T-helper 1 cell (primary cell): ENCODE measurements around the gene KAT6B.

ENCODE experiments used
- DNase-seq, 5 donors: peaks; one replicate each; pipeline ENCODE4 v3.0.0-alpha.2; 2012 to 2020

Gene KAT6B

DNA sequence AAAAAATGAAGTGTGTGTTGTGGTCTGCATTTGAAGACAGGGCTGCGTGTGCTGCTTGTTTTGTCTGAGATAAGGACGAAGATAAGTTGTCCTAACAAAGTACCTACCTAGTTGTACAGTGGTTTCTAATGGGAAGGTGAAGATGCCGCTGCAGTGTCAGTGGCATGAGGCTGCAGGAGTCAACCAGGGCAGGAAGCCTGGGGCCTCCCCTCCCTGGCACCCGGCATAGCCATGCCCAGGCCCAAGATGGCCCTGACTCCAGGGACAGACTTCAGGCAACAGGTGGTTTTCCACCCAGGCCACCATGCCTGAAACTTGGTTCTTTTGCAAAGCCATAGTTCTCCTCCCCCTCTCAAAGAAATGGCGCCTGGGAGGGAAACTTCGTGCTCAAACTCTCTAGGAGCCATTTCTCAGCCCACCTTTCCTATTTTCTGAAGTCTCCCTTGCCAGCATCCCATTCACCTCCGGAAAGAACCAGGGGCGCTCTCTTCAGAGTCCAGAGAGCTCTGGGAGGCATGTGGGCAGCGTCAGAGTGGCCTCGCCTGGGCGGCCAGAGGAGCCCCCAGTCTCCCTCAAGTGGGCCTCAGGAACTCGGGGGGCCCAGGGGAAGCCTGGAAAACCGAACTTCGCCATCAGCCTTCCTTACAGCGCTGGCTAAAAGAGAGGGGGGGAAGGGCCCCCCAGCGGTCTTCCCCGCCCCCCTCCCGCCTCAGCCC, 2.1 kb upstream of the KAT6B start:
- peak in 2 of 5 donors; percentile 1 to 29 for DNase-seq

DNA sequence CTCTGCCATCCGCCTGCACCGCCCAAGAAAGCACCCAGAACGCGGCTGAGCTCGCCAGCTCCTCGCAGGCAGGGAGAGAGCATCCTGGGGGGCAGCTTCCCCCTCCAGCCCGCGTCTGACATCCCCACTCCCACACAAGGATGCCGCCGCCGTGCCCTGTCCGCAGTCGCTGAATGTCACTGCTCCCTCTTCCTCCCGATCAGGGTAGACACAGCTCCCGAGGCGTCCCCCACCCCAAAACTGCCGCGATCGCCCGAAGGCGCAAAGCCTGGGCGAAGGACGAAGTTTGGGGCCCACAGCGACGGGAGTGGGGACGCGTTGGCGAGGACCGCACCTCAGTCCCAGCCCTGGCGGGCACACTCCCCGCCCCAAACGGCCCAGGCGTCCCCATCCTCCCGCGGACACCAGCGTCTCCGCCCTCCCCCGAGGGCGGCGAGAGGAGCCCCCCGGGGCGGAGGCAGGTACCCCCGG, 1.5 kb upstream of the KAT6B start:
- peak in 3 of 5 donors; percentile 22 to 47 (median 44) for DNase-seq

DNA sequence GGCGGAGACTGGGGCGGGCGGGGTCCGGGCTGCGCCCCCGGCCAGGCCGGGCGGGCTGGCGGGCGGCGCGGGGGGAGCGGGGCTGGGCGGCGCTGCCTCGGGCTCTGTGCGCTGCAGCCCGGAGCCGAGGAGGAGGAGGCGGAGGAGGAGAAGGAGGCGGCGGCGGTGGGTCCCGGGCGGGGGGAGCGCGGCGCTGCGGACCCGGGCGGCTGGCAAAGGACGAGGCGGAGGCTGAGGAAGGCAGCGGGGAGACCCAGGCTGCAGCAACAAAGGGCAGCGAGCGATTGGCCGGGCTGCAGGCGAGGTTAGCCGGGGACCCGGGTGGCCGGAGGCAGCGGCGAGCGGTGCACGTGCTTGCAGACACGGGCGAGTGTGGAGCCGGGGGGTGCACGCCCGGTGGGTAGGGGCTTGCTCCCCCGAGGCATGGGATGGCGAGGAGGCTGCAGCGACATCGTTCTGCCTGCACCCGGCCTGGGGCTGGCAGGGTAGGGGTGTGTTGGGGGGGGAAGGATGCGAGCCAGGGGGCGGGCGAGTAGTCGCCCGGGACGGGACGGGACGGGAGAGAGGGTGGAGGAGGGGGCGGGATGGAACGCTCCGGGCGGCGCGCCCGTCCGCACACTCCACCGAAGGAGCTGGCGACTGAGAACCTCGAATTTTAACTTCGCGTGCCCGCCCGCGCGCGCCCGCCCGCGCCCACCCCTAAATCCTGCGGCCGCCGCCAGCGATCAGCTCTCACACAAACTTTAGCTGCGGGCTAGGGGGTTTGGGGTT, 844 bp upstream of the KAT6B start:
- peak in 3 of 5 donors; percentile 39 to 63 (median 56) for DNase-seq

DNA sequence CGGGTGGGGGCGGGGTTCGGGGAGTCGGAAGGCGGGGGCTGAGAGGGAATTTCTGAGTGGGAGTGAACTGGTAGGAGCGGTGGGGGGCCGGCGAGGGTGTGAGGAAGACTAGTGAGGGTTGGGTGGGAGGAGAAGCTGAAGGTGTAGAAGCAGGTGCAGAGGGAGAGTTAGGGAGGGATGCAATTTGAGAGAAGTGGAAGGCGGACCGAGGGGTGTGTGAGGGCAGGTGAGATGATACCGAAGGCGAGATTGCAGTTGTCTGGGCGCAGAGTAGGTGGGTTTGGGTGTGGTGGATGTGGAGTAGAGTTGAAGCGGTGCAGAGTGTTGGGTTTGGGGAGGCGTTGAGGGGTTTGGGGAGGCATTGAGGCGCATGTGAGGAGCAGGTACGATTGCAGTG, 643 bp downstream of the KAT6B start:
- DNase-seq = no peak

DNA sequence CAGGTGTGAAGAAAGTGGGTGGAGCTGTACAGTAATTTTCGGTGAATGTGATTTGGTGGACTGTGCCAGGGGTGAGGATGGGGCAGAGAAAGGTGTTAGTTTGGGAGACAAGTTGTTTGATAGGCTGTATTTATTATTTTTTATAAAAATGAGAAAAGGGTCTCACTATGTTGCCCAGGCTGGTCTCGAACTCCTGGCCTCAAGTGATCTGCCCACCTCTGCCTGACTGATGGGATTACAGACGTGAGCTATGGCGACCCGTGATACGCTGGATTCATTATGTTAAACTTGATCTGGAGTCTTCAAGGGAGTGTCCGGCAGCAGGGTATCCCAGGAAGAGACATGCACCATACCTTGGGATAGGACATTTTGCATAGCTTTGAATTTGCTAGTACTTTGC, 1.3 kb downstream of the KAT6B start:
- no peak for DNase-seq

DNA sequence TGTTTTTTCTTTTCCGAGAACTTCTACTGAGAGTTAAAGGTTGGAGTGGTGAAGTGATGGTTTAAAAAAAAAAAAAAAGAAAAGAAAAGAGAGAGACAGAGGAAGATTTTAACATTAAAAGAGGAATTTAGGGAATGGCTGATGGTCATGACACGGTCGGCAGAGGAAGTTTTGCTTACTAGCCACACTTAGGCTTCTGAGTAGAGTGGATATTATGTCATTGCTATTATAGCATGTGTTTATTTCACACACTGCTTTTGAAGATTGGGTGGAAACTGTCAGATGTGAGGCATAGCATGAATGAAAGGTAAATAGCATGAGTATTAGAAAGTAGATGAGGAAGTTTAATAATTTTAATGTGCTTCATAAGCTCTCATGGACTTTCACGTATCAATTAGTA, 2.5 kb downstream of the KAT6B start:
- no peak for DNase-seq

DNA sequence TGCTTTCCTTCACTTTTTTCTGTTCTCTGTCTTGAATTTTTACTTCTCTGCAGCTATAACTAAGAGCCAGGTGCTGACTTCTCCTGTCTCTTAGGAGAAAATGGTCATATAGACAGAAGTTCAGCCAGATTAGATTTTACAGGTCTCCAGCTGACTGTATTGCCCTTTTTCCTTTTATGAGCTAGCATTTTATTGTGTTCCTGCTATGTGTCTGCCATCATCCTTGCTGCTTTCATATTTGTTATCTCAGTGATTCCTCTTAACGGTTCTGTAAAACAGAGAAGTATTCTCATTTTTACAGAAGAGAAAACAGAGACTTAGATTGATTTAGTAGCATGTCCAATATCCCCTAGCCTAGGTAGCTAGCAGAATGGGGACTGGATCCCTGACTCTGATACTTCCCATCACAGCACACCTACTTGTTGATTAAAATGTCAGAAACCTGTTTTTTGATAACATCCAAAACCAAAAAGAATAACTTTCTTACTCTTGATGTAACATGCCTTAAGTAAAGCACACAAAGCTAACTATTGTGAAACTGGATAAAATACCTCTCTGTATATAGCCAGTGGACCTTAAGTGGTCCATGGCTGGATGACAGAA, 5.2 kb downstream of the KAT6B start:
- no peak for DNase-seq

DNA sequence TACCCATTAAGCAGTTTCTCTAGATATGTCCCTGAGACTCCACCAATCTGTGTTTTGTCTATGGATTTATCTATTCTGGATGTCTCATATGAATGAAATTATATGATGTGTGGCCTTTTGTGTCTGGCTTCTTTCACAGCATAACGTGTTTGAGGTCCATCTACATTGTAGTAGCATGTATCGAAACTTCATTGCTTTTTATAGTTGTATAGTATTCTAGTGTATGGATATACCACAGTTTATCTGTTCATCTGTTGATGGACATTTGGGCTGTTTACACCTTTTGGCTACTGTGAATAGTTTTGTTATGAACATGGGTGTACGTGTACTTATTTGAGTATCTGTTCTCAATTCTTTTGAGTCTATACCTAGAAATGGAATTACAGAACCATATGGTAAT, 9.6 kb downstream of the KAT6B start:
- no peak for DNase-seq

DNA sequence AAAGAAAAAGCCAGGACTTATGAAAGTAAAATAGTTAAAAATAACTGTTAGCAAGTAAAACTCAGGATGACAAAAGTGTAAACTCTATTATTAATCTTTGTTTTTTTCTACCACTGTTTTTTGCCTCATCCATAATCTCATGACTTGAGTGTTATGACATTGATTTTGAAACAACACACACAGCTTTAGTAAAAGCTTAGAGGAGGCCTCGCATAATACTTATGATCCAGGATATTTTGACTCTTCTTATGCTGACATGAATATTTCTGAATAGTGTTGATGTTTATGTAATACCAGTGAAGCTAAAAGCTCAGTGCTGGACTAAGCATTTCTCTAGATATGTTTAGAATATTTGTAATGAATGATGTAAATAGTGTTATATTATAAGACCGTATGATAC, 10.5 kb downstream of the KAT6B start:
- no peak for DNase-seq

DNA sequence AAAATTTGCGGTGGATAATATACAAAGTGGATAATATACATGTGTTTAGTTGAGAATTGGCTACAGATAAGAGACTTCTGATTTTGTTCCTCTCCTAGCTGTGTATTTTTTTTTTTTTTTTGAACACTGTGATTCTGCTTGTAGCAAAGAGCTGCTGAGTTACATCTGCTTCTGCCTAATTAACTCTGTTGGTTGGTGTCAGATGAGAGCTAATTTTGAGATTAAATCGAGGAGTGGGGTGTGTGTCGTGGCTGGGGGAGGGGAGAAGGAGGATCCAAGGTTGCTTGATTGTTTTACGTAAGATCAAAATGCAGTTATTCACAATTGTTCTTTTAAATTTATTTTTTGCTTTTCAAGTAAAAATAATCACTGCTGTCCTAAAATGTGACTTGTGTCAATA, 11.3 kb downstream of the KAT6B start:
- DNase-seq = no peak

DNA sequence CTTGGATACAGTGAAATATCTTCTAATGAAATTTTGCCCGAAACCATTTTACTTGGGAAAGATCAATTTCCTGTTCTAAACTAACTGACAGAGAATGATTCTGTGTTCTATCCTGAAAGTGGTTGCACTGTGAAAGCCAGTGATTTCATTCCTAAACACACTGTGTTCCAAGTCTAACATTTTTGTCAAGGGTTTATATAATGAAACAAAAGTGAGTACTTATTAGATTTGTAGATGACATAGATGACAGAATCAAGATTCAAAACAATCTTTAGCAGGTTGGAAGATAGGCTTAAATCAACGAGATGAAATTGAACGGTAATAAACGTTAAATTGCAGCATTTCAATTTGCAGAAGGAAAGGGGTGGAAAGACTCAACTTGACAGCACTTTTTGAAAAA, 13.3 kb downstream of the KAT6B start:
- no peak for DNase-seq

DNA sequence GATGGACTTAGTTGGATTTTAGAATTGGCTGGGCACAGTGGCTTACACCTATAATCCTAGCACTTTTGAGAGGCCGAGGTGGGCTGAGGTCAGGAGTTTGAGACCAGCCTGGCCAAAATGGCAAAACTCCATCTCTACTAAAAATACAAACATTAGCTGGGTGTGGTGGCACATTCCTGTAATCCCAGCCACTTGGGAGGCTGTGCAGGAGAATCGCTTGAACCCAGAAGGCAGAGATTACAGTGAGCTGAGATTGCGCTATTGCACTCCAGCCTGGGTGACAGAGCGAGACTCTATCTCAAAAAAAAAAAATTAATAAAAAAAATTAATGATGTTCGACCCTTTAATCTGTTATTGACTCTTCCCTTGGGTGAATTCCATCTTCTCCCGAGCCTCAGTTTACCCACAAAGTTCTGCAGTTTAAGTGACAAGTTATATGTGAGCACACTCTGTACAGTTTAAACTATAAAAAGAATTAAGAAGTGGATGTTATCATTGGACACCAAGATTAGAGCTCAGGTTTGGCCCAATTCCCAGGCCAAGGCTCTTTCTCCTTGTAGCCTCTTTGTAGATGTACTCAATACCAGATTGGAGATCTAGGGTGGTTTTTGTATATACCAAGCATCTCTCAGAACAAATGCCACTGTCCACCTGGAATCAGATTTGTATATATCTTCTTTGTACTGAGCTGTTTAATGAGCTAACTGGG, 15.0 kb downstream of the KAT6B start:
- no peak for DNase-seq

DNA sequence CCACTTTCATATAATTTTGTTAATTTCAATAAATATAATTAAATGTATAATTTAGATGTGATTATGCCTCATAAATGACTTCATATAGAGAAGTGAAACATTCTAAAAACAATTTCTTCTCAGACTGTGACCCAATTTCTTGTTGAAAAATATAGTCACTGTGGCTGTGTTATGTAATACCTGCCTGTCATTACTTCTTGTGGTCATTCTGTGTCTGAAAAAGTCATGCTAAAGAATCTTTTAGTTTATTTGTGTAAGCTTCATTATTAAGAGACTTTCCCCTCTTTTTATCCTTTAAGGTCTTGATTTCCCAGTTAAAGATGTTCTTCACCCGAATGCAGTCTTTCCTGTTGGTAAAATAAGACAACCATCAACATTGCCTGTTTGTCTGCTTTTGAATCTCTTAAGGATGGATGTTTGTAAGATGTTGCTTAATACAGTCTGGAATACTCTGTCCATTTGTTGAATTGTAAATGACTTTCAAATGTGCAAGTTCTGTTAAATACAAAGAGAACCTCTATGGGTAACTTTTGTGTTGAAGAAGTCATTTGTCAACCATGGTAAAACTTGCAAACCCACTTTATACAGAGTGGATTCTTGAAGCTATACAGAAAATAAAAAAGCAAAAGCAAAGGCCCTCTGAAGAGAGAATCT, 16.0 kb downstream of the KAT6B start:
- no peak for DNase-seq

DNA sequence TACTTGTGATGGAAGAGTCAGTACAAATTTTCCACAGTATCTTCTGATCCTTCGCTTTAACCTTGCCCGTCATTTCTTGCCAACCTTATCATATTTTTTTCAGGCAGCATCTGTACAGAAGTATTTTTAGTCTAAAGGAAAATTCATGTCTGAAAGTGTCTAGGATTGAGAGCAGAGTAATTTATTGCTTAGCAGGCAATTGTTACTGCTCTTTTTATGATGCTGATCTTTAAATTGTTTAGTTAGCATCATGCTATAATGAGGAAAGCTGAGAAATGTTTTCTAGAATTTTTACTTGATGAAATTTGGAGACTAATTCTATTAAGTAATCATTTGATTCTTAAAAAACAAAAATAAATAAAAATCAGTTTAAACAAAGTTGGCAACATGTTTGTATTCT, 20.6 kb downstream of the KAT6B start:
- no peak for DNase-seq

DNA sequence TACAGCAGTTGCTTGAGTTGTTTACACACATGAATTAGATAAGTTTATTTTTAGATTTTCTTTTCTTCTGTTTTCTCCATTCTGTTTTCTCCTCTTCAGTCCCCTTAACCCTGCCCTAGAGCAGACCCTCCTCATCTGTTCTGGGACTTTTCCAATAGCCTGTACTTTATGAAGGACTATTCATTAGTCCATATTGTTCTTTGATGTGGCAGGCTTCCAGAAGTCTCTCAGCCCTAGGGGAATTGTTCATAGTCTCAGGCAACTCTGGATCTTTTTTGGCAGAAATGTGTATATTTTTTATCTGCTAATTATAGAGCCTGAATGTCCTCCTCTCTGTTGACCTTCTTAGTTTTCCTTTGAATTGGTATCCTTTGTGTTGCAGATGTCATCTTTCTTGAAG, 25.4 kb downstream of the KAT6B start:
- no peak for DNase-seq

DNA sequence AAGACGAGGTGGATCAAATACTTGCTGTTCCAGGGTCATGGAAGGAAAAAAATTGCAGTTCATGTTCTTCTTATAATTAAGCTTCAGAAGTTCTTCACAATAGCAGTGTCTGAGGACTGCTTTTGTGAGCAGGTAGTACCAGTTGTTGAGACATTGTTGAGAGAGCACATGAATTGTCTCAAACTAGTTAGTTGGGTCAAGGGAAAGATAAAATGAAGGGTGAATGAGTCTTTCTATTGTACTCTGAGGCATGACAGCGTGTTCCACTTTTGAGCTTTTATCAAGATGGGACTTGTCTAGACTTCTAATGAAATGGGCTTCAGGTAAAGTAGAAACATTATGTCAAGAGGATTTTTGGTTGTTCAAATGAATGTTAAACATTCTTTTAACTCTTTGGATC, 26.0 kb downstream of the KAT6B start:
- no peak for DNase-seq

DNA sequence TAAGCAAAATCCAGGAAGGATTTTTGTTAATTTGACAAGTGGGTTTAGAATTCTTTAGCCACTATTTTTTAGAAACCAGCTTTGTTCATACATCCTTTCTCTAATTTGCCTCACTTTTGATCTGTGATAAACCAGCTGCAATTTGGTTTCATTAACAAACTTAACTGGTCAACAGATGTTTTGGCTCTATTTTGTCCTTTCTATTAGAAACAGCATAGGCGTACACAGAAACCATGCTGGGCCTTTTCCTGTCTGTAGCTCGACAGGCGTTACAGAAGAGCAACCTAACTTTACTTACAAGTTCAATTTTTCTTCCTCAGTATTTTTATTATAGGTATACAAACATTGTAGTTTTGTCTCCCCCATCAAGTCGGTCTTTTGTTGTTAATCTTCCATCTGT, 28.2 kb downstream of the KAT6B start:
- DNase-seq = no peak

DNA sequence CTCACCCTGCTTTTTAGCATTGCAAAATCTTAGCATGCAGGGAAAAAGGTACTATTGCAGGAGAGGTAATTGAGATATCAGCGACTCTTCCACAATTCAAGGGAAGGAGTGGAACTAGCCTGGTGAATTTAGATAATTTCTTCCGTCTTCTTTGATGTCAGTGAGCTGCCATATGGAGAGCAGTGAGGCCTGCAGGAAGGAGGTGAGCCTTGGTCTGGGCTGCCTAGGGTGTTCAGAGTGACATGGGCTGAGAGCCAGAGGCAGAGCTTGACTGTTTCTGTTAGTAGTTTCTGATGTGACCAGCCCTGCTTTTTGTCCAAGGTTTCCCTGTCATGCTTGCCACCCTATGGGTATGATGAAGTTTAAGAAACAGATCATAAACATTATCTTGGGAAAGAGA, 28.6 kb downstream of the KAT6B start:
- no peak for DNase-seq

DNA sequence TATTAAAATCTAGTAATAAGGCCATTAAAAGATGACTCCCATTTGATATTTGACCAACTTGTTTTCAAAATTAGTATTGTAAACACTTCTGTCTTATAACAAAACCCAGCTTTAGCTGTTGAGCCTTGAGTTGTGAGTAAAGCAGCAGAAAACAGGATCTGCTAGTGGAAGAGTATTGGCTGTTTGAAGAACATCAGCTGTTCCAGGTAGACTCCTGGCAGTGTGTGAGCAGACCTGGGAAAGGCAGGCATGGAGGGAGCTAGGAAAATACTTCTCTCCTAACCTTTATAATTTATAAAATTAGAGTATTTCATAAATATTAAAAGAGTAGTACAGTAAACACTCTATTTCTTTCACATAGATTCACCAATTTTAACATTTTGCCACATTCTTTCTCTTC, 29.0 kb downstream of the KAT6B start:
- no peak for DNase-seq

DNA sequence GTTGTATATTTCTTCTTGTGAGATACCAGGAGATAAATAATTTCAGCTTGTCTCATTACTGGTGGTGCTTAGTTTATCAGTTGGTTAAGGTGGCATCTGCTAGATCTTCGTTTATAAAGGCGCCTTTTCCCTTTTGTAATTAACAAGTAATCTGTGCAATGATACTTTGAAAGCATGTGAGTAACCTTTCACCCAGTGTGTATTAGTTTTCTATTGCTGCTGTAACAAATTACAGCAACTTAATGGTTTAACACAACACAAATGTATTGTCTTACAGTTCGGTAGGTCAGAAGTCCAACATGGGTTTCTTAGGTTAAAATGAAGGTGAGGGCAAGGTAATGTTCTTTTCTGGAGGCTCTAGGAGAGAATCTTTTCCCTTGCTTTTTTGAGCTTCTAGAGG, 30.5 kb downstream of the KAT6B start:
- DNase-seq = no peak

DNA sequence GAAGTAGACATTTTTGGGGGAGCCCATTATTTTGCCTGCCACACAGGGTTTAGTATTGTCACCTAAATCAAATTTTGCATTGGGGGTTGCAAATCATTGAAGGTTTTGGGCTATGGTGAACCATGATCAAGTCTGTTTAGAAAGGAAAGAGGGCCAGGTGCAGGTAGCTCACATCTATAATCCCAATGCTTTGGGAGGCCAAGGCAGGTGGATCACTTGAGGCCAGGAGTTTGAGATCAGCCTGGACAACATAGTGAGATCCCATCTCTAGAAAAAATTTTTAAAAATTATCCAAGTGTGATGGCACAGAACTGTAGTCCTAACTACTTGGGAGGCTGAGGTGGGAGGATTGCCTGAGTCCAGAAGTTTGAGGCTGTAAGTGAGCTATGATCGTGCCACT, 31.2 kb downstream of the KAT6B start:
- no peak for DNase-seq

DNA sequence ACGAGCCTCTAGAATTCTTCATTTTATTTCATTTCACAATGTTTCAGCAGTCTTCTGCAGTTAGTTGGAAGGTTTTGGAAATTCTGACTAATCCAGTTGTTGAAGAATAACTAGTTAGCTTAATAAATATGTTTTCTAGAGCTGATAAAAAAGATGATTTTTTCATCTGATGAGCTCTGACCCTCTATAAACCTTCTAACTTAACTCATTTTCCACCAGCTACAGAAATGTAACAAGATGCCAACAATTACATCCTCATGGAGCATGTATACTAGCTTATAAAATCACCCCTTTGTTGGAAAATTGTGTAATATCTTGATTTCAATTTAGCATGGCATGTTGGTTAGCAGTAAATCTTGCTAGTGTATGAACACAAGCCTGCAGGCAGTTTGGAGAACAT, 33.1 kb downstream of the KAT6B start:
- DNase-seq = no peak

DNA sequence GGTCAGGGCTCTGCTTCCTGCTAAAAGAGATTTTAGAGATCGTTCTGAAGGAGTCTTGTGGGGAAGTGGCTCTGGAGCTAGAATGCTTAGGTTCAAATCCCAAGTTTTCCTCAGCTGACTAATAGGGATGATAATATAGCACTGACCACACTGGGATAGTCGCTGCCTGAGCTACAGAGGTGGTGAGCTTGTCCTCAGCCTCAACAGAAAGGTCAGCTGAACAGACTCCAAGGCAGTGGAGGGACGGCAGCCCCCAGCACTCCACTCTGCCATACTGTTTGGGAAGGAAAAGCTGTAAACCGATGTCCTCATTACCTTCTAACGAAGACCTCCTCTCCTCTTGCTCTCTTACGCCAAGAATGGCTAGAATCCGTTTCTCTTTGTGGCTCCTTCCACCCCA, 36.2 kb downstream of the KAT6B start:
- no peak for DNase-seq
